Central memory CD4-positive, alpha-beta T cell (primary cell): ENCODE data around the gene SDK1.

Source experiments
- DNase-seq: peaks from one replicate; pipeline ENCODE4 v3.0.0; 2022

Gene SDK1

GRCh38 chr7:4025694-4026615 lies 724.9 kb downstream of the SDK1 start:
- no peak for DNase-seq

- no peak for DNase-seq
These were observed 726.0 kb downstream of the SDK1 start for GRCh38 chr7:4026941-4027486.

- no peak for DNase-seq
These were observed 727.2 kb downstream of the SDK1 start for GRCh38 chr7:4028221-4028620.

GRCh38 chr7:4029941-4030340 lies 728.9 kb downstream of the SDK1 start:
- DNase-seq: no peak

- DNase-seq: no peak
These were observed 729.4 kb downstream of the SDK1 start for GRCh38 chr7:4030346-4030950.

- no peak for DNase-seq
These were observed 732.9 kb downstream of the SDK1 start for GRCh38 chr7:4033996-4034395.

GRCh38 chr7:4037308-4037707 lies 736.3 kb downstream of the SDK1 start:
- DNase-seq: no peak

- DNase-seq: no peak
These were observed 736.8 kb downstream of the SDK1 start for GRCh38 chr7:4037877-4038276.

GRCh38 chr7:4040109-4040928 lies 739.3 kb downstream of the SDK1 start:
- no peak for DNase-seq

- no peak for DNase-seq
These were observed 741.5 kb downstream of the SDK1 start for GRCh38 chr7:4042402-4043045.

GRCh38 chr7:4043988-4044387 lies 742.9 kb downstream of the SDK1 start:
- no peak for DNase-seq

- no peak for DNase-seq
These were observed 744.4 kb downstream of the SDK1 start for GRCh38 chr7:4045450-4045849.

- DNase-seq: no peak
These were observed 744.9 kb downstream of the SDK1 start for GRCh38 chr7:4045975-4046374.

- DNase-seq: no peak
These were observed 747.3 kb downstream of the SDK1 start for GRCh38 chr7:4048336-4048735.

- no peak for DNase-seq
These were observed 748.1 kb downstream of the SDK1 start for GRCh38 chr7:4049202-4049601.

GRCh38 chr7:4050126-4050660 lies 749.1 kb downstream of the SDK1 start:
- no peak for DNase-seq

GRCh38 chr7:4051696-4052095 lies 750.6 kb downstream of the SDK1 start:
- DNase-seq: no peak

GRCh38 chr7:4052130-4052529 lies 751.1 kb downstream of the SDK1 start:
- no peak for DNase-seq

- no peak for DNase-seq
These were observed 753.1 kb downstream of the SDK1 start for GRCh38 chr7:4054158-4054557.

GRCh38 chr7:4056552-4057288 lies 755.7 kb downstream of the SDK1 start:
- no peak for DNase-seq

- DNase-seq: no peak
These were observed 756.2 kb downstream of the SDK1 start for GRCh38 chr7:4057289-4057616.

GRCh38 chr7:4058158-4058557 lies 757.1 kb downstream of the SDK1 start:
- DNase-seq: no peak
